Myometrial cell (primary cell): ENCODE results near the gene SP140L. TPM values are rescaled to one million over a fixed set of nuclear protein-coding genes. Genes with fewer than 3 reads are reported as not detected.

Experiments
- total RNA-seq: library from RNA; depleted of rRNA; stranded (reverse); fragments of >200 nt; gene quantifications from 2 replicates; pipeline ENCODE4 v1.2.3, GENCODE V29; 2015

SP140L gene
- 7.2 and 23.4 TPM in 2 replicates for total RNA-seq

DNA sequence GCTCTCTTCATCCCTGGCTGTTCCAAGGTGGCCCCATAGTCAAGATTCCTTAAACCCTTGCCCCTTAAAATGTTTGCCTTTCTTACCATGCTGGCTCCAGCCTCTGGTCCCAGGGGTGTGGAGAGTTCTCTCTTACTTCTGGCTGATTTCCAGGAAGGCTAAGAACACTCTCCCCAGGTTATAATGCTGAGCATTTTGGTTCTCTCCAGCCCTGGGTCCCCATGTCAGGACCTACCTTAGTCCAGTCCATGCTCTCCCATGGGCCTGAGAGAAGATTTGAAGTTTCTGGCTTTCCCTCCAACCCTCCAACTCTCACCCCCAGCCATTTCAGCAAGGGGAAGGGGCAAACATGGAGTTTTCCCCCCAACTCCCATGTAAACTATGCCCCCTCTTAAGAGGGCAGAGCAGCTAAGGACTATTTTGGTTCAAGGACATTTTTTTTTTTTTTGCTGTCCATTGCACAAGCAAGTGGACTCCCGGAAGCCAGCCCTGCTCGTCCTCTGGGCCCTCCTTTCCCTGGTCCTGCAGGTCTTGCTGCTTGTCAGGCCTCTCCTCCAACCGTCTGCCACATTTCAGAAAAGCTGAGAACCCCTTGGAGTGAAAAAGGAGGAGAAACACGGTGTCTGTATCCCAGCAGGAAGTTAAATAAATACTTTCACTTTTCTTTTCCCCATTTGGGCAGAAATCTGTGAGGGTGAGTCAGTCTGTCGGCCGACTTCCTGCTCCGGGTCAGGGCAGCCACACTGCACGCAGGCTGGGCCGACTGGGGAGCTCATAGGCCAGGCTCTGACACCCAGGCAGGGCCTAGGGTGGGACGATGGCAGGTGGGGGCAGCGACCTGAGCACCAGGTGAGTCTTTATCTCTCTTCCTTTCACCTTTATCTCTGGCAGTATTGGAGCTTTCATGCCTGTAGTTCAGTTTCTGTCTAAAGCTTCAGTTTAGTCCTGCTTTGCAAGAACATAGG lies at the start of gene SP140L:
Gene SP140L, plus strand, starts transcription at position 741 of the 965 bp plus-strand sequence. Its CDS starts 77 bp downstream, at position 818.

GRCh38 chr2:230416061-230416721 lies 89.2 kb downstream of the SP140L start, which contains the start of gene SP100:
Gene SP100, plus strand, starts transcription at chr2:230416201. Its CDS starts 96 bp downstream, at chr2:230416297.

Other genes starting within 250 kb of the SP140L start
- gene SP110, start 107.2 kb upstream of the SP140L start, total RNA-seq, result 12.6 and 17.9 TPM in 2 replicates
- gene SP140, start 101.5 kb upstream of the SP140L start, total RNA-seq, result 1.2 and 1.7 TPM in 2 replicates
- gene SP100, start 89.0 kb downstream of the SP140L start, total RNA-seq, result 68.6 and 77.0 TPM in 2 replicates